Upper lobe of right lung (tissue), 1 donor: Measurements from ENCODE around the gene GREB1L. TPM values are rescaled to one million over a fixed set of nuclear protein-coding genes. Genes with fewer than 3 reads are reported as not detected.

Source experiments
- ATAC-seq: fragments of 200-7000 bp; cut with Tn5 transposase; one replicate; pipeline ENCODE4 v1.9.1; 2020; ENCODE audit warnings: mild to moderate bottlenecking, moderate library complexity
- DNase-seq: peaks from one replicate; pipeline ENCODE4 v3.0.0-alpha.2; 2020
- H3K27ac ChIP-seq: fragments of 200-600 bp; one replicate; pipeline ENCODE4 v1.8.0; 2022
- H3K27me3 ChIP-seq: fragments of 200-600 bp; one replicate; pipeline ENCODE4 v1.8.0; 2022; ENCODE audit warnings: mild to moderate bottlenecking
- H3K36me3 ChIP-seq: fragments of 200-600 bp; one replicate; pipeline ENCODE4 v1.8.0; 2022
- H3K4me1 ChIP-seq: fragments of 200-600 bp; one replicate; pipeline ENCODE4 v1.8.0; 2022
- H3K4me3 ChIP-seq: fragments of 200-600 bp; one replicate; pipeline ENCODE4 v1.8.0; 2022; ENCODE audit warnings: mild to moderate bottlenecking
- H3K9me3 ChIP-seq: fragments of 200-600 bp; one replicate; pipeline ENCODE4 v1.8.0; 2022
- CTCF ChIP-seq: fragments of 200-600 bp; IDR thresholded peaks from one replicate; pipeline ENCODE4 v1.8.0; 2022; ENCODE audit warnings: antibody characterized with exemption
- intact Hi-C: fragments of 100-400 bp; cut with DNase I; formaldehyde crosslinking; loops from one replicate; pipeline ENCODE4 v1.11.0; 2022
- total RNA-seq: library from RNA; stranded (reverse); fragmentation: NEBNext Ultra II Directional; extraction: Animal tissue kit (Norgen Biotek cat#: 25700); gene quantifications from one replicate; pipeline ENCODE4 v1.2.1, GENCODE V29; 2021
- donor health status: DM: no; HTN: yes; CAD: no; lungs with severe emphysema.

GREB1L gene
- total RNA-seq, 1 donor from 2014 or later = 1.2 TPM

DNA sequence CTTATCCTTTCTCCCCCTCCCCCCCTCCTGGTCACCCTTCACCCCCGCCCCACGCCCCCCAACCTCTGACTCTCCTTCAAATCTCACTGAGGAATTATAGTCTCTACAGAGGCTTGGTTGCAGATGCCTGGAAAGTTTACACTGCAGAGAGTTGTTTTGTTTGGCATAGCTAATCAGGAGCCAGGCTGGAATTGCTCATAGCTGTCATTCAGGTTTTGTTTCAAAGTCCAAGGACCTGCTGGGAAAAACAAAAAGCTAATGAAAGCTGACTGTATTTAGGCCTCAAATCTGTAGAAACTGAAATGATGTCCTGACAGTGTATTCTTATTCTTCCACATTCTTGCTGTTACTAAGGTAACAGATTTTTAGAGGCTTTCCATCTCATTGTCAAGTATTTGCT, 22.6 kb downstream of the GREB1L start:
- H3K9me3 ChIP-seq = no peaks in the 10 kb centered on the region
- ATAC-seq = no peak

DNA sequence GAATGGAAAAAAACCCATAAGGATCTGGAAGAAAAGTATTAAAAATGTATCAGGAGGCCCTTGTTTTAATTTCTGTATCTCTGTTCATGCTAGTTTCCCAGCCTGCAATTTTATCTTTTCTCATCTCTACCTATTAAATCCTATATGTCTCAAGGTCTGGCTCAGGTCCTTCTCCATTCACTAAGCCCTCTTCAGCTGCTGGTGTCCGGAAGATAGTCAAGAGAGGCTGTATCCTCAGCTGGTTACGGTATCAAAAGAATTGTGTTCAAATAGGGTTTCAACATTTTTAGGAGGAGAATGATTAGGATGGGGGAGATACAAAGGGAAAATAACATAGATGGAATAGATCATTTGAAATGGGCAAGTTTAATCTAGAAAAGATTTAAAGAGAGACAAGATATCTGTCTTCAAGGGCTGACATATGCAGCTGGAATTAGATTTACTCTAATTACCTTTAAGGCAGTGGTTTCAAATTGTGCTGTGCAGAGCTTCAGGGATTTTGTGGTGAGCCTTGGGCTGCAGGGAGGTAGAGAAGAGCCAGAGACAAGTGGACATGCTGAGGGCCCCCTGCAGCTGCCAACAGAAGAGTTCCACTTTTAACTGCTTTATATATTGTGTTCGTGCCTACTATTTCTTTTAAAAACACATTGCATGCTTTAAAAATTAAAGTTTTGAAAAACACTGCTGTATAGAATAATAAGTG, 24.1 kb downstream of the GREB1L start:
- DNase-seq = no peak
- H3K4me1 ChIP-seq = no peaks in the 10 kb centered on the region
- ATAC-seq = no peak
- intact Hi-C loops = no loop called here
- no peak for TF ChIP-seq CTCF
- no peaks in the 10 kb centered on the region for H3K9me3 ChIP-seq
- H3K27ac ChIP-seq = no peak overlapping the region
- H3K27me3 ChIP-seq = no peaks in the 10 kb centered on the region
- H3K4me3 ChIP-seq = no peak overlapping the region
- no peaks in the 10 kb centered on the region for H3K36me3 ChIP-seq

More for the DNA sequence above, 22.6 kb downstream of the GREB1L start:
- Histone ChIP-seq H3K4me1 (no peaks in the 10 kb centered on the region), H3K4me3 (no peak overlapping the region), H3K27me3 (no peaks in the 10 kb centered on the region), H3K27ac (no peak overlapping the region), H3K36me3 (no peaks in the 10 kb centered on the region)
- no peak for TF ChIP-seq CTCF
- intact Hi-C loops = no loop called here
- no peak for DNase-seq

- Histone ChIP-seq H3K9me3 (no peaks in the 10 kb centered on the region), H3K4me1 (no peaks in the 10 kb centered on the region), H3K4me3 (no peak overlapping the region), H3K27me3 (no peaks in the 10 kb centered on the region), H3K36me3 (no peaks in the 10 kb centered on the region), H3K27ac (no peak overlapping the region)
- intact Hi-C loops = no loop called here
- DNase-seq (no peak), ATAC-seq (no peak)
- TF ChIP-seq CTCF = no peak
Observed at GRCh38 chr18:21267400-21267799, 25.4 kb downstream of the GREB1L start.

DNA sequence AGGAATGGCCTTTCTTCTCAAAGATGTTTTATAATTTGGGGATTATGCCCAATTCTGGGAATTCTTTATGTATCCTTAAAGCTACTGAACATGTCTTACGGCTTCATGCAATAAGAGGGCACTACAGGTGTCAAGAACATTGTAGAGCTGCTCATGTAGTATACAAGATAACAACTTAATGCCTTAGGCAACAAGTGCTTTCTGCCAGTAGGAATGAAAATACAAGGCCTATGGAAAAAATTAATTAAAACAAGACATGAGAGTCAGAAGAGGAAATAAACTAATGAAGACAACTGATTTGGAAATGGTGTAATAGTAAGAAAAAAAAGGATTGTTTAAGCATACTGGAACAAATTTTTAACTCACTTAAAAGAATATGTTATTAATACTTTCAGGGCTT, 27.3 kb downstream of the GREB1L start:
- intact Hi-C loops = no loop called here
- Histone ChIP-seq H3K27ac (no peak overlapping the region), H3K4me1 (no peaks in the 10 kb centered on the region), H3K9me3 (no peaks in the 10 kb centered on the region), H3K36me3 (no peaks in the 10 kb centered on the region), H3K27me3 (no peaks in the 10 kb centered on the region), H3K4me3 (no peak overlapping the region)
- no peak for TF ChIP-seq CTCF
- ATAC-seq (no peak), DNase-seq (no peak)

- Histone ChIP-seq H3K9me3 (no peaks in the 10 kb centered on the region), H3K4me3 (no peak overlapping the region), H3K4me1 (no peaks in the 10 kb centered on the region), H3K36me3 (no peaks in the 10 kb centered on the region), H3K27me3 (no peaks in the 10 kb centered on the region), H3K27ac (no peak overlapping the region)
- ATAC-seq (no peak), DNase-seq (no peak)
- TF ChIP-seq CTCF = no peak
- intact Hi-C loops = no loop called here
Observed at GRCh38 chr18:21270453-21270852, 28.4 kb downstream of the GREB1L start.
